Pancreas (tissue), 10 donors: ENCODE measurements around the gene OTOP2. TPM values are rescaled to one million over a fixed set of nuclear protein-coding genes. Genes with fewer than 3 reads are reported as not detected.
A peak's percentile ranks its signal among the peaks of the same experiment; 100 is the strongest.
"Not testable (repeated sequence)": the region's sequence is repeated elsewhere in the genome, so short reads cannot be mapped to it uniquely, and the experiment has no call there.

Source experiments
- ATAC-seq, 4 donors: fragments of 200-7000 bp; cut with Tn5 transposase; one replicate each; pipeline versions ENCODE4 v1.8.0 to v1.9.1; 2020; ENCODE audit warnings: mild to moderate bottlenecking in 4 of 4, moderate library complexity in 4 of 4
- DNase-seq, 6 donors: peaks; one replicate each; pipeline ENCODE4 v3.0.0-alpha.2; 2020
- FAIRE-seq: peaks from 2 replicates; lab custom pipeline; 2012; peaks lifted over from hg19 to GRCh38; lab: Jason Lieb, UNC
- H3K27ac ChIP-seq, 4 donors: fragments of 200-600 bp; sonication (generic); 1 replicate in 3 of 4; 2 replicates in 1 of 4; pipeline versions ENCODE4 v1.5.0 to v1.8.0; 2020
- H3K27me3 ChIP-seq, 4 donors: fragments of 200-600 bp; one replicate each; pipeline ENCODE4 v1.8.0; 2021
- H3K36me3 ChIP-seq, 3 donors: fragments of 200-600 bp; sonication (generic) in 1 of 3; one replicate each; pipeline versions ENCODE4 v1.5.0 to v1.8.0; 2020 to 2021
- H3K4me1 ChIP-seq, 3 donors: fragments of 200-600 bp; one replicate each; pipeline ENCODE4 v1.8.0; 2021
- H3K4me3 ChIP-seq, 4 donors: fragments of 200-600 bp; sonication (generic) in 2 of 4; one replicate each; pipeline versions ENCODE4 v1.5.0 to v1.8.0; 2020 to 2021
- H3K9me3 ChIP-seq, 4 donors: fragments of 200-600 bp; one replicate each; pipeline ENCODE4 v1.8.0; 2021
- WGBS, 2 donors: extraction: QIAGEN DNeasy Blood & Tissue Kit; methylation state at CpG; one replicate each; pipeline ENCODE4 v1.1.7; 2013; 5-methylcytosine and 5-hydroxymethylcytosine counted together
- intact Hi-C, 3 donors: fragments of 100-400 bp; cut with DNase I; formaldehyde crosslinking; loops; one replicate each; pipeline versions ENCODE4 v1.11.1 to v1.14.2; 2022
- polyA plus RNA-seq, 2 donors: library from polyadenylated mRNA; stranded (reverse); fragments of 200-250 nt; gene quantifications; one replicate each; pipeline ENCODE4 v1.2.3, GENCODE V29; 2013
- total RNA-seq, 6 donors: library from RNA; stranded (reverse); fragmentation: NEBNext Ultra II Directional in 4 of 6; extraction: Animal tissue kit (Norgen Biotek cat#: 25700) in 4 of 6; gene quantifications; one replicate each; pipeline versions ENCODE4 v1.2.1 to v1.2.4, GENCODE V29; 2021 to 2023
- TF ChIP-seq, protein P1 (sequence below), 4 donors: fragments of 200-600 bp; sonication (generic) in 3 of 4; IDR thresholded peaks; one replicate each; pipeline versions ENCODE4 v1.5.0 to v1.8.0; 2021; ENCODE audit warnings: antibody characterized with exemption in 4 of 4
- donor health status: healthy with polysubstance abuse.
- donor health status: DM: no; HTN: no; CAD: no; lungs with moderate emphysema.
- donor health status: DM: no; HTN: no; CAD: no.
- donor health status: control.
- donor health status: control.
- donor health status: Bipolar disorder and iron deficiency.
- donor health status: DM: yes; HTN: yes; CAD: no.
- donor health status: DM: no; HTN: no; CAD: no.
- donor health status: DM: no; HTN: no; CAD: no.
- donor health status: DM: yes; HTN: yes; CAD: no.

The OTOP2 gene
- total and polyA plus RNA-seq, 8 donors = not detected

DNA sequence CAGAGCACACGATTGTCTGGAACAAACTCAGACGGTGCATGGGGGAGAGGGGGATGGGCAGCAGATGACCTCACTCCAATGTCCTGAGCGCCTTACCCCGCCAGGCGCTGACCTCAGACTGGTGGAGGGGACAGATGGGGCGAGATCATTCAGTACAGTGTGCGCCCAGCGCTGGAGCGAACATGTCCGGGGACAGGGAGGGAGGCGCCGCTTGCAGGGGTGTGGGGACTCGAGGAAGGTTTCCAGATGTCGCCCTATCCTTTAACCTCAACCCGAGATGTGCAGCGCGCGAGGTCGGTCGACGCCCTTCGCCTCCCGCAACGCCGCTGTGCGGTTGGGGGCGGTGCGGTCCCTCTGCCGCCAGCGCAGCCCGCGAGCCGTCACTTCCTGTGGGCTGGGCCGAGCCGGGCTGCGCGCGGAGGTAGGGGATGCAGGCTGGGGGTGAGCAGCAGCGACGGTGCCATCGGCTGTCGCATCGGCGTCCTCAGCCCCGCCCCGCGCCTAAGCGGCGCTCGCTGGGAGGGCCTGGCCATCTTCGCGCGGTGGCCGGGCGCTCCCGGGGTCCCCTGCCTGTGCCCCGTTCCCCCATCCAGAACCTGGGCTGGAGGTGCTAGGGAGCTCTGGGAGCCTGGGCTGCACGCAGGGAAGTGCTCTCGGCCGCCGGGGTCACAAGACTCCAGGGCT is 58.0 kb downstream of the OTOP2 start:
- Histone ChIP-seq H3K36me3 (no peaks in the 10 kb centered on the region), H3K4me1 (peaks cover 5 to 10% (median 8%) of the 10 kb centered on the region in 3 donors), H3K4me3 (peak overlapping the region; percentile 37 to 61 (median 56)), H3K27ac (peak overlapping the region; percentile 79 to 89 (median 88)), H3K9me3 (no peaks in the 10 kb centered on the region), H3K27me3 (no peaks in the 10 kb centered on the region)
- ATAC-seq = peak; percentile 91 to 95 (median 93)
- TF ChIP-seq, protein P1, sequence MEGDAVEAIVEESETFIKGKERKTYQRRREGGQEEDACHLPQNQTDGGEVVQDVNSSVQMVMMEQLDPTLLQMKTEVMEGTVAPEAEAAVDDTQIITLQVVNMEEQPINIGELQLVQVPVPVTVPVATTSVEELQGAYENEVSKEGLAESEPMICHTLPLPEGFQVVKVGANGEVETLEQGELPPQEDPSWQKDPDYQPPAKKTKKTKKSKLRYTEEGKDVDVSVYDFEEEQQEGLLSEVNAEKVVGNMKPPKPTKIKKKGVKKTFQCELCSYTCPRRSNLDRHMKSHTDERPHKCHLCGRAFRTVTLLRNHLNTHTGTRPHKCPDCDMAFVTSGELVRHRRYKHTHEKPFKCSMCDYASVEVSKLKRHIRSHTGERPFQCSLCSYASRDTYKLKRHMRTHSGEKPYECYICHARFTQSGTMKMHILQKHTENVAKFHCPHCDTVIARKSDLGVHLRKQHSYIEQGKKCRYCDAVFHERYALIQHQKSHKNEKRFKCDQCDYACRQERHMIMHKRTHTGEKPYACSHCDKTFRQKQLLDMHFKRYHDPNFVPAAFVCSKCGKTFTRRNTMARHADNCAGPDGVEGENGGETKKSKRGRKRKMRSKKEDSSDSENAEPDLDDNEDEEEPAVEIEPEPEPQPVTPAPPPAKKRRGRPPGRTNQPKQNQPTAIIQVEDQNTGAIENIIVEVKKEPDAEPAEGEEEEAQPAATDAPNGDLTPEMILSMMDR (IDR thresholded peaks at IDR 0.05) = no peak
- intact Hi-C loops = no loop called here
- peak; percentile 68 to 91 (median 80) for DNase-seq
- FAIRE-seq = no peak
- 0% methylated on average over 55 to 61 of the region's 61 CpGs for WGBS, 2 donors

DNA sequence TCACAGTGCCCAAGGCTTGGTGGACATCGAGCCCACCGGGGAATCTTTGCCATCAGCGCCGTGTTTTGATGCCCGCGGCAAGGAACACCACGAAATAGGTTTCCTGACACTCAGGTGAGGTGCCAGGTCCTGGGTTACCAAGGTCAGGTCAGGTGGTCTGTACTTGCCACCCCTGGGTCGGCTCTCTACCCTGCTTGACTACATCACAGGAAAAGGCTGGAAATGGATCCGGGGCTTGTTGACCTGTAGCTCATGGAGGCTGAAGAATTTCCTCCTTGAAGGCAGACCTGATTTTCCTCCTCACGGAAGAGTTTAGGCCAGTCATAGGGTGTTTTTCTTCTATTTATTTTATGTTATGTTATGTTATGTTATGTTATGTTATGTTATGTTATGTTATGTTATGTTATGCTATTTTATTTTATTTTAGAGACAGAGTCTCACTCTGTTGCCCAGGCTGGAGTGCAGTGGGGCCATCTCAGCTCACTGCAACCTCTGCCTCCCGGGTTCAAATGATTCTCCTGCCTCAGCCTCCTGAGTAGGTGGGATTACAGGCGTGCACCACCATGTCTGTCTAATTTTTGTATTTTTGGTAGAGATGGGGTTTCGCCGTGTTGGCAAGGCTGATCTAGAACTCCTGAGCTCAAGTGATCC is 58.7 kb downstream of the OTOP2 start:
- peak; percentile 1 to 9 (median 3) for ATAC-seq
- 32 to 33% methylated on average over 14 of the region's 14 CpGs for WGBS, 2 donors
- Histone ChIP-seq H3K27ac (peak overlapping the region; percentile 79 to 89 (median 88)), H3K4me3 (peak overlapping the region; percentile 37 to 61 (median 56)), H3K4me1 (peaks cover 5 to 11% (median 9%) of the 10 kb centered on the region in 3 donors)
- H3K27me3 ChIP-seq, H3K9me3 ChIP-seq, H3K36me3 ChIP-seq, intact Hi-C loops, DNase-seq, FAIRE-seq: not testable (repeated sequence)

Other genes with a start within 250 kb of the OTOP2 start
- gene CD300LF, start 211.3 kb upstream of the OTOP2 start, total RNA-seq = 1 to 10 TPM in 1 of 6 donors, under 1 TPM in 5; 0.19 to 4.7 (median 0.26) TPM
- under 1 TPM; 0.28 to 0.42 TPM for gene CD300LF, start 211.3 kb upstream of the OTOP2 start, polyA plus RNA-seq
- 1 to 10 TPM in 3 of 6 donors, under 1 TPM in 3; 0.79 to 1.8 (median 1.2) TPM for gene RAB37, start 187.0 kb upstream of the OTOP2 start, total RNA-seq
- 1 to 10 TPM; 1.3 to 3.1 TPM for gene RAB37, start 187.0 kb upstream of the OTOP2 start, polyA plus RNA-seq
- gene NHERF1, start 175.6 kb upstream of the OTOP2 start, total RNA-seq = 10 to 100 TPM; 40.1 to 78.5 (median 55.9) TPM
- 10 to 100 TPM; 48.9 to 91.9 TPM for gene NHERF1, start 175.6 kb upstream of the OTOP2 start, polyA plus RNA-seq
- gene NAT9, start 147.9 kb upstream of the OTOP2 start, total RNA-seq = 10 to 100 TPM; 14.4 to 27.6 (median 22.4) TPM
- 10 to 100 TPM; 38.3 to 38.5 TPM for gene NAT9, start 147.9 kb upstream of the OTOP2 start, polyA plus RNA-seq
- gene GRIN2C, start 64.4 kb upstream of the OTOP2 start, total RNA-seq = under 1 TPM in 3 of 6 donors, not detected in 3; 0.03 to 0.12 (median 0.06) TPM
- gene GRIN2C, start 64.4 kb upstream of the OTOP2 start, polyA plus RNA-seq = under 1 TPM; 0.09 to 0.15 TPM
- 10 to 100 TPM in 4 of 6 donors, 1 to 10 TPM in 2; 4.3 to 15.1 (median 12.5) TPM for gene FDXR, start 51.3 kb upstream of the OTOP2 start, total RNA-seq
- gene FDXR, start 51.3 kb upstream of the OTOP2 start, polyA plus RNA-seq = 10 to 100 TPM in 1 of 2 donors, 1 to 10 TPM in 1; 8.5 to 11.4 TPM
- under 1 TPM in 1 of 6 donors, not detected in 5; 0.16 TPM for gene FADS6, start 30.6 kb upstream of the OTOP2 start, total RNA-seq
- under 1 TPM in 1 of 2 donors, not detected in 1; 0.07 TPM for gene FADS6, start 30.6 kb upstream of the OTOP2 start, polyA plus RNA-seq
- under 1 TPM in 5 of 6 donors, not detected in 1; 0.03 to 0.17 (median 0.09) TPM for gene USH1G, start 1.0 kb upstream of the OTOP2 start, total RNA-seq
- gene USH1G, start 1.0 kb upstream of the OTOP2 start, polyA plus RNA-seq = under 1 TPM; 0.08 to 0.09 TPM
- gene OTOP3, start 11.6 kb downstream of the OTOP2 start, total RNA-seq = under 1 TPM; 0.15 to 0.65 (median 0.39) TPM
- gene OTOP3, start 11.6 kb downstream of the OTOP2 start, polyA plus RNA-seq = under 1 TPM; 0.15 to 0.35 TPM
- 100 to 1,000 TPM in 5 of 6 donors, 10 to 100 TPM in 1; 76.7 to 145 (median 117) TPM for gene HID1, start 48.5 kb downstream of the OTOP2 start, total RNA-seq
- 100 to 1,000 TPM; 217 to 262 TPM for gene HID1, start 48.5 kb downstream of the OTOP2 start, polyA plus RNA-seq
- 10 to 100 TPM in 1 of 6 donors, 1 to 10 TPM in 5; 2.3 to 11.2 (median 3.4) TPM for gene CDR2L, start 63.4 kb downstream of the OTOP2 start, total RNA-seq
- 1 to 10 TPM; 4.6 to 5.7 TPM for gene CDR2L, start 63.4 kb downstream of the OTOP2 start, polyA plus RNA-seq
- 10 to 100 TPM; 11.7 to 22.2 (median 14.1) TPM for gene MRPL58, start 88.4 kb downstream of the OTOP2 start, total RNA-seq
- gene MRPL58, start 88.4 kb downstream of the OTOP2 start, polyA plus RNA-seq = 10 to 100 TPM; 20.9 to 23.6 TPM
- gene ATP5PD, start 122.7 kb downstream of the OTOP2 start, total RNA-seq = 100 to 1,000 TPM in 4 of 6 donors, 10 to 100 TPM in 2; 81.6 to 121 (median 105) TPM
- 100 to 1,000 TPM; 215 to 229 TPM for gene ATP5PD, start 122.7 kb downstream of the OTOP2 start, polyA plus RNA-seq
- 10 to 100 TPM in 1 of 6 donors, 1 to 10 TPM in 5; 6.3 to 13.2 (median 8.5) TPM for gene KCTD2, start 123.0 kb downstream of the OTOP2 start, total RNA-seq
- 10 to 100 TPM; 13.0 to 14.6 TPM for gene KCTD2, start 123.0 kb downstream of the OTOP2 start, polyA plus RNA-seq
- 1 to 10 TPM; 2.2 to 5.2 (median 4.0) TPM for gene SLC16A5, start 163.7 kb downstream of the OTOP2 start, total RNA-seq
- 1 to 10 TPM; 7.8 to 8.8 TPM for gene SLC16A5, start 163.7 kb downstream of the OTOP2 start, polyA plus RNA-seq
- gene ARMC7, start 185.7 kb downstream of the OTOP2 start, total RNA-seq = 1 to 10 TPM; 2.3 to 7.4 (median 3.4) TPM
- gene ARMC7, start 185.7 kb downstream of the OTOP2 start, polyA plus RNA-seq = 1 to 10 TPM; 5.7 to 6.3 TPM
- gene NT5C, start 207.5 kb downstream of the OTOP2 start, total RNA-seq = 10 to 100 TPM; 14.4 to 32.3 (median 18.7) TPM
- gene NT5C, start 207.5 kb downstream of the OTOP2 start, polyA plus RNA-seq = 10 to 100 TPM; 62.5 to 76.3 TPM
- 10 to 100 TPM in 3 of 6 donors, 1 to 10 TPM in 3; 7.5 to 32.9 (median 11.9) TPM for gene JPT1, start 230.2 kb downstream of the OTOP2 start, total RNA-seq
- 10 to 100 TPM; 21.8 to 33.1 TPM for gene JPT1, start 230.2 kb downstream of the OTOP2 start, polyA plus RNA-seq